Dermis microvascular lymphatic vessel endothelial cell (primary cell): ENCODE results near the gene OPTC. TPM values are rescaled to one million over a fixed set of nuclear protein-coding genes. Genes with fewer than 3 reads are reported as not detected.
A peak's percentile ranks its signal among the peaks of the same experiment; 100 is the strongest.

Experiments used
- DNase-seq, 2 donors: peaks; one replicate each; pipeline versions ENCODE4 v3.0.0 to v3.0.0-alpha.2; 2010; ENCODE audit warnings: low read depth in 2 of 2
- total RNA-seq: library from RNA; depleted of rRNA; stranded (reverse); fragments of >200 nt; gene quantifications from 2 replicates; pipeline ENCODE4 v1.2.1, GENCODE V29; 2014

OPTC gene
- total RNA-seq, 1 donor from 2014 or later: not detected

- DNase-seq: no peak
Observed at GRCh38 chr1:203490607-203491006, 3.3 kb upstream of the OPTC start.

GRCh38 chr1:203491664-203492063 is 2.3 kb upstream of the OPTC start:
- DNase-seq: no peak

DNA sequence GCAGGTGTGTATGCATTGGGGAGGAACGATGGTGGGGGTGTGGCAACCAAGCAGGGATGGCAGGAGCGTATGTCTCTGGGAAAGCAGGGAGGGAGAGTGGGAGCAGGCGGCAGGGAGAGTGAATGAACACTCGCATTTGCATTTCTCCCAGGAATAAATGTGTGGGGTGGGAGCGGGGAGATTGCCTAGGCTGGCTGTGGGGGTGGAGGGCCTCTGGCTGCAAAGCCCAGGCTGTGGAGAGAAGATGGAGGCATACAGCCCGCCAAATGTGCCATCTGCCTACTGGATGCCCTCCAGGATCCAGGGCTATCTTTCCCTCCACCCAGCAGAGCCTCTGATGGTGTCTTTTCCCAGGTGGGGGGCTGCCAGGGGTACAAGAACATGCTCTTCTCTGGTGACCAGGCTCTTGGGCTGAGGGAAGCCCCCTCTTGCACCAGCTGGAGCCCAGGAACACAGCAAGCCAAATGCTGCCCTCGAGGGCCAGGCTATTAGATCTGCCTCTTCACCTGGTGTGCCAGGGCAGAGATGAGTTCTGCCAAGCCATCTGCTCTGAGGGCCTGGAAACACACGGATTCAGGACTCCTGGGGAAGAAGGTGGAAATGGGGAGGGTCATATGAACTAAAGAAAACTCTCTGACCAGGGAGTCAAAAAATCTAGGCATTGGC is 1.7 kb upstream of the OPTC start:
- no peak for DNase-seq

GRCh38 chr1:203492748-203493130 is 1.2 kb upstream of the OPTC start:
- no peak for DNase-seq

GRCh38 chr1:203495845-203496244 is 1.9 kb downstream of the OPTC start:
- DNase-seq: no peak

- no peak for DNase-seq
Observed at GRCh38 chr1:203497269-203497777, 3.4 kb downstream of the OPTC start.

DNA sequence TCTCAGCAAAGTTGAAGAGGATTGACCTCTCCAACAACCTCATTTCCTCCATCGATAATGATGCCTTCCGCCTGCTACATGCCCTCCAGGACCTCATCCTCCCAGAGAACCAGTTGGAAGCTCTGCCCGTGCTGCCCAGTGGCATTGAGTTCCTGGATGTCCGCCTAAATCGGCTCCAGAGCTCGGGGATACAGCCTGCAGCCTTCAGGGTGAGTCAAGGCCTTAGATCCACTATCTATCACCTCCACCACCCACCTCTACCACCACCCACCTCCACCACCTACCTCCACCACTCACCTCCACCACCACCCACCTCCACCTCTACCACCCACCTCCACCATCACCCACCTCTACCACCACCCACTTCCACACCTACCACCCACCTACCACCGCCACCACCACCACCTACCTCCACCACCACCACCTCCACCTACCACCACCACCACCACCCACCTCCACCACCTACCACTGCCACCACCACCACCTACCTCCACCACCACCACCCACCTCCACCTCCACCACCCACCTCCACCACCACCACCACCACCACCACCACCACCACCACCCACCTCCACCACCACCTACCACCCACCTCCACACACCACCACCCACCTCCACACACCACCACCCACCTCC is 5.8 kb downstream of the OPTC start:
- no peak for DNase-seq

DNA sequence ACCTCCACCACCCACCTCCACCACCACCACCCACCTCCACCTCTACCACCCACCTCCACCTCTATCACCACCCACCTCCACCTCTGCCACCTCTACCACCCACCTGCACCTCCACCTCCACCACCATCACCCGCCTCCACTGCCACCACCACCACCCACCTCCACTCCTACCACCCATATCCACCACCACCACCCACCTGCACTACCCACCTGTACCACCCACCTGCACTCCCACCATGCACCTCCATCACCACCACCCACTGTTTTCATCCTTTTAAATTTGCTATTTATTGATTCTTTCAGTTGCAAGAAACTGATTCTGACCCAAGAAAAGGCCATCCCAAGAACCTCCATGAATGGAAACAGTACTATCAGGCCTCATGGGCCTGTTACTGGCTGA is 6.3 kb downstream of the OPTC start:
- no peak for DNase-seq

GRCh38 chr1:203503836-203504235 is 9.9 kb downstream of the OPTC start:
- no peak for DNase-seq

DNA sequence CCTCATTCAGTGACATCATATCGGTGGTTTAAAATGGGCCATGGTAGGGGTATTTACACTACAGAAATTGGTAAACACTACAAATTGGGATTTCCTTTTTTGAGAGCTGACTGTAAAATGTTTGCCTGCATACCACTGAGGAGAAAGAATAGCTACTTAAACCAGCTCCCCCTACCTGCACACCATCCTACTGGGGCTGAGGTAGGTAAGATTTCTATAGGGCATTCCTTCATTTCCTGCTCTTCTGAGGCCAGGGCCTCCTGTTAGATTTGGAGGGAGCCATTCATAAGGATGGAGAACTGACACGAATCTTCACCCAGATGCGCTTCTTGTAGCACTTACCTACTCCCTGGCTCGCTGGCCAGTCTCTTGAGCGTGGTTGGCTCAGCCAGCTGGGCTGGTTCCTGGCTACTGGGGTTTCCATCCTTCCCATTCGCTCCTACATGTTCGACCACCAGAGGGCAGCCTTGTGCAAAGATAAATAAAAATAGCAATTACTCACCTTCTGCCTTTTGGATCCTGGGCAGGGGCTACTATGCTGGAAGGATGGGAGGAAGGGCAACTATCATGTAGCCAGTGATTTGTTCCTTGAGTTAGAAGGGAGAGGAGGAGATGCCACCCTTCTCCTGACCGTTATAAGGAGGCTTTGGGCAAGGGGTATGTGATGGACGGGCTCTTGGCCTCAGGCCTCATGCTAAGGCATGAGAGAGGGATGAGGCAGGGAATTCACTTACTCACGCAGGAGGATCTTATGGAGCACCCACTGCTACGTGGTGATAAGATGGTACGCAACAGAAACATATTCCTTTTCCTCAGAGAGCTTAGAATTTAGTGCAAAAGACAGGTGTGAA is 10.7 kb downstream of the OPTC start:
- peak; percentile 57 to 76 for DNase-seq

DNA sequence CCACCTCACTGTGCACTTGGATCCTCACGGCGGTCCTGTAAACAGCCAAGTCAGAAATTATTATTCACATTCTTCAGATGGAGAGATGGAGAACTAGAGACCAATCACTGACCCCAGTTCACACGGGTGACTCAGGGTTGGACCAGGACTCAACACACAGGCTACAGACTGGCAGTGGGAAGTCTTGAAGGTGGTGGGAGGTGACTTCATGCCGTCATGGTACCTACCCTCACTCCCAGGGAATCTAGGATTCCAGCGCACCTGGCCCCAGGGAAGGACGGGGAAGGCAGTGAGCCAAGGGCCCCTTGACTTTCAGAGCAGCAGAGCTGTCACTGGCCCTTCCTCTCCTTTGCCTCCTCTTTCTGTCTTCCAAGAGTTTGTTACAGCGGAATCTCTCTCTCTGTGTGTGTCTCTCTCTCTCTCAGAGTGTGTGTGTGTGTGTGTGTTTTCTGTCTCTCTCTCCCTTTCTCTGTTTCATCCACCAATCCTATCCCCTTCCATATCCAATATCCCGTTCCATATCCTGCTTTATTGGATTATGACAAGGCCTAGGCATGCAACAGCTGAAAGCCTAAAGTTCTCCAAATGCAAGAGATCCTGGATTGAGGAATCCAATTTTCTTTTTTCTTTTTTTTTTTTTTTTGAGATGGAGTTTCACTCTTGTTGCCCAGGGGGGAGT is 11.7 kb downstream of the OPTC start:
- no peak for DNase-seq

GRCh38 chr1:203506858-203507626 is 13.1 kb downstream of the OPTC start:
- no peak for DNase-seq

DNA sequence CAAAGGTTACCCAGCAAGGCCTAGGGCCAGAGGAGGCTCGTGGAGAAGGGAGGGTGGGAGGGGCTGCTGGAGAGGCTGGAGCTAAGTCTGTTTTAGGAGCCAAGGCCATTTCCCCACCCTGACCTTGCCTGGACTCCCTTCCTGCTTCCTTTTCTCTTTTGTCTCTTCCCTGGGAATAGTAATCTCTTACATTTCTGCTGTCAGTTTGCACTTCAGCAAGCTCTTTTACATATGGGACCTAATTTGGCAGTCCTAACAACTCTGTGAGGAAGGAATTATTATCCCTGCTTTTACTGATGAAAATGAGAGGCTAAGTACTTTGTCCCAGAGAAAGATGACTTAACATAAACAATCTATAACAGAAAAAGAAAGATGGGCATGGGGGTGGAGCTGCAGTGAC is 13.8 kb downstream of the OPTC start:
- DNase-seq: no peak

DNA sequence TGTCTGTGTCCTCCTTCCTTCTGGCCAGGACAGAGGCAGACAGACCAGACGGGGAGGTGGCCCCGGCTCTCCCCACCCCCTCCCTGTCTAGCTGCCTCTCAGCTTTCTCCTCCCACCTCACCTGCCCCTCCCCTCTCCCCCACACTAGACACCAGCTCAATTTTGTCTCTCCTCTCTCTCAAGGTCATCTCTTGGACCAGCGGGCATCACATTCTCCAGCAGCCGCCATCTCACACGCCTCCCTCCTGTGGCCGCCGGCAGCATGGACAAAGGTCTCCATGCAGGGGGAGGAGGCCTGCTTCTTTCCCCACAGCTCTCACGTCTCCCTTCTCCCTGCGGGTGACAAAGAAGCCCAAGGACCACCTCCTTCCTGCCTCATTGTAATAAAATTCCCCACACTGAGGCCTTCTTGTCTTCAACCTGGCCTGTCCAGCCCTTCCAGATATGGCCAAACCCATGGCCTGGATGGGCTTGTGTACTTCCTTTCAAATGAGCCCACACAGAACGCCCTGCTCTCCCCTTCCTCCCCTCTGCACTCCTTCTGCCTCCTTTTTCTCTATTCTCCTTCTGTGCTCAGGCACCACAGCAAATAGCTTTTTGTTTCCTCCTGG is 14.6 kb downstream of the OPTC start:
- DNase-seq: no peak

GRCh38 chr1:203509135-203509534 is 15.2 kb downstream of the OPTC start:
- DNase-seq: no peak

- DNase-seq: peak in 1 of 2 donors; percentile 84
Observed at GRCh38 chr1:203511513-203511912, 17.6 kb downstream of the OPTC start.

DNA sequence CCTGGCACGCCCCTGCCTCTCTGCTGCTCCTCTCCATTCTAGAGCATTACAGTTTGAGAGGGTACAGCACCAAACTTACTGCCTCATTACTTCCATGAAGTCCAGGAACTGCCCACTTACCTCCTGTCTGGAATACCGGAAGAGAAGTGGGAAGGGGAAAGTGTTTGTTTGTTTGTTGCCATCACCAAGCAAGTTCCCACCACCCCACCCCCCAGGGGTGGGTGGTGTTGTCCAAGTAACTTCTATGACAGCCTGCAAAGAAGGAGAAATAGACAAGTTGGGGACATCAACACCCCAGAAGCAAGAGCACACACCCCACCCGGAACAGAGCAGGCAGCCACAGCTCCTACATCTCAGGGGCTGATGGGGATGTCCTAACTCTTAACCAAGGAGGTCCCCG is 18.0 kb downstream of the OPTC start:
- peak in 1 of 2 donors; percentile 39 for DNase-seq

- peak in 1 of 2 donors; percentile 12 for DNase-seq
Observed at GRCh38 chr1:203512517-203512847, 18.5 kb downstream of the OPTC start.

GRCh38 chr1:203512848-203513584 is 19.1 kb downstream of the OPTC start:
- DNase-seq: peak; percentile 22 to 91

GRCh38 chr1:203513585-203514031 is 19.7 kb downstream of the OPTC start:
- DNase-seq: no peak
